Iris pigment epithelial cell (primary cell): ENCODE data around the gene S100A10.

Experiments
- DNase-seq: peaks from one replicate; pipeline ENCODE4 v3.0.0-alpha.2; 2011; ENCODE audit warnings: low read depth

The S100A10 gene

DNA sequence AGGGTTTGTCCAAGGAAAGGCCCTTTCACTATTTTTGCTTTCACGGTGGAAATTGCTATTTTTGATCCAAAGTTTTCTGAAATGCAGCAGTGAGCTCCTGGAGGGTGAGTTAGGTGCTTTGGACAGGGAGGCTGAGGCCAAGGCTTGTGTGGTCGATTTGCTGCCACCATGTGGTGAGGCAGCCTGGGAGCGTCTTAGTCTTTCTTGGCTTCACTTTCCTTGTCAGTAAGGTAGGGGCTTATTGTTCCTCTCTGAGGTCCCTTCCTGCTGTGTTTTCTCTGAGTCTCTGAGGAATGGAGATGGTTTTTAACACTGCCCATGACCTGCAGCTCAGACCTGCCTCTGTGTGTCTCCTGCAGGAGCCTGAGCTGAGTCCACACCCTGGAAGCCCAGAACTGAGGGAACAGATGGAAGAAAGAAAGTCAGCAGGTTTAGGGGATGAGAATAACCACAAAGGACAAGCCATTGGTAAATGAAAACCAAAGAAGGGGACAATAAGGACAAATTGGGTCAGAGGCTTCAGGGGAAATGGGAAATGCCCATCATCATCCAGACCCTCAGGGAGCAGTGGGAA lies 20.1 kb upstream of the S100A10 start:
- DNase-seq: peak; percentile 65

DNA sequence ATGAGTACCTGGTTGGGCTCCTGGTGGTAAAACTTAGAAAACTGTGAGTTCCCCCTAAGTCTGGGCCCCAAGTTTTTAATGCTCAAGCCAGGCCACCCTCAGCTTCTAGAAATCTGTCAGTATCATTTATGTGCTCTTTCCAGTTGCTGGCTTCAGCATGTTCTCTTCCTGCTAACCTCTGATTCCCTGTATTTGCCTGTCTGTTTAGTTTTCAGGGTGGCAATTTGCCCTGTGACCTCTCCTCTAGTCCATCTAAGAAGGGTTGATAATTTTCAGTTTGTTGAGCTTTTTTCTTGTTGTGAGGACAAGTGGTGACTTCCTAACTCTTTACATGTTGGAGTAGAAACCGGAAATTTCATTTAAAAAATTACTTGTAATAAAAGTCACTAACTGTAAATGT lies 16.0 kb upstream of the S100A10 start:
- DNase-seq: no peak

DNA sequence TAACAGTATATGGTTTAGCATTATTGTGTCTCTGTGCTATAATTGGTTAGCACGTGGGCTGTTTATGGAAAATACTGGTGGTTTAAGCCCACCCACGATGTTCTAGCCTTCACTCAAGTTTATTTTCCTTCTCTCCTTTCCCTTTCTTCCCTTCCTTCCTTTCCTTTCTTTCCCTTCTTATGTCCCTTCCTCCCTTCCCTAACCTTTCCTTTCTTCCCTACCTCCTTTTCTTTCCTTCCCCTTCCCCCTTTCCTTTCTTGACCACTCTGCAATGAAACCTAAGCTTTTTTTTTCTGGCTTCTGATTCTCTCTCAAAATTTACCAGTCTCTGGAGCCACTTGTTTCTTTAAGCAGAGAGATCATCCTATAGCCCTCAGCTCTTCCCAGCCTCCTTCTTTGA lies 13.4 kb upstream of the S100A10 start:
- DNase-seq: no peak

DNA sequence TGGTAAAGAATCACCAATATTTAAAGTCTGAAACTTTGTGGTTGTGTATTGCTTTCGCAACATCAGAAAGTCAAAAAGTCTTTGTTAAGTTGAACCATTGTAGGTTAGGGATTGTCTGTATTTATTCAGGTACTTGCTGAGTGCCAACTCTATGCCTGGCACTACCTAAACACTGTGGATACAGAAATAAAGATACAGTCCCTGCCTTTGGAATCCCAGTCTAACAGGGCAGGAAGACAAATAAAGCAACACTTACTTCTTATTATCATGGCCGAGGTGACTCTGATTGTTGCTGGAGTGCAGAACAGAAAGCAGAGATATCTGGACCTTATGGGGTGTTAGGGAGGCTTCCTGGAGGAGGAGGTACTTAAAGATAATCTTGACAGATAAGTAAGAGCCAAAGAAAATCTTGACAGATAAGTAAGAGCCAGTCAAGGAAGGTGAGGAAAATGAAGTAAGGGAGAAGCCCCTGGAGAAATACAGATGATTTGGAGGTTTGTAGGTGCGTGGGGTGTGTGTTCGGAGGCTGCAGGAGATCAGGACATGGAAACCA lies 11.8 kb upstream of the S100A10 start:
- DNase-seq: no peak

DNA sequence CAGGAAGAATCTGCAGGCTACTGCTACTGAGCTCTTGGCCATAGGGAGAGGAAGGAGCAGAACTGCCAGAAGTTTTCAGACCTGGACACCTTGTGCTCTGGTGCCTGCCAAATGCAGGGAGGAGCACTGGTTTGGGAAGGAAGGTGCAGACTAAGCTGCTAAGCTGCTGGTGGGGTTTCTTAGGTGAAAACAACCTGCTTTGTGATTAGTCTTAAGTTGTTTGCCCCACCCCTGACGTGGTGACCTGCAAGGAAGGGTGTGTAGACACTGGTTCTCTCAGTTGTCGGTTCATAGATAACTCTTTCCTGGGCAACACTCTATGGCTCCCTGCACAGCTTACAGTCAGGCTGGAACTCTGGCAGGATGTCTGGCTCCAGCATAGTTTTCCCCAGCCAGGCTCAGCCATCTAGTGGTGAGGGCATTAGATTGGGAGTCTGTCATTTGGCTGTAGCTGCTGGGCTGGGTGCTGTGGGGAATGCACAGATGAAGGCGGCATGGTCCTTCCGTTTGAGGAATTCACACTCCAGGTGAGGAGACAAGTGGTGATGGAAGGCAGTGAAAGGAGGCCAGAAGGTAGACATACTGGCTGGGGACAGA lies 10.3 kb upstream of the S100A10 start:
- DNase-seq: no peak

DNA sequence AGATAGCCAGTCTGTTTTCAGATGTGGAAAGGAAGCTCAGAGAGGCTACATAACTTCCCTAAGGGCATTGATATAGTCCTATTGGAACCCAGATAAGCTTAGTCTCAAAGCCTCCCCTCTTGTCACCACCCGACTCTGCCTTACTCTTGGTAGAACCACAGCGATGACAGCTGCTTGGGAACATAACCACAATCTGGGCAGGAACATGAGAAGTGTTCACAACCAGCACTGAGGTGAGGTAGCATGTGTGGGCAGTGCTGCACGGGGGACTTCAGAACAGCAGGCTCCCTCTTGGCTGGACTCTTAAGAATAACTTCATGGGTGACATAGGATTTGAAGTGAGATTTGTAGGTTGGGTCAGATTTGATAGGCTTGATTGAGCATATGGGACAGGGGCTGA lies 9.3 kb upstream of the S100A10 start:
- DNase-seq: no peak

DNA sequence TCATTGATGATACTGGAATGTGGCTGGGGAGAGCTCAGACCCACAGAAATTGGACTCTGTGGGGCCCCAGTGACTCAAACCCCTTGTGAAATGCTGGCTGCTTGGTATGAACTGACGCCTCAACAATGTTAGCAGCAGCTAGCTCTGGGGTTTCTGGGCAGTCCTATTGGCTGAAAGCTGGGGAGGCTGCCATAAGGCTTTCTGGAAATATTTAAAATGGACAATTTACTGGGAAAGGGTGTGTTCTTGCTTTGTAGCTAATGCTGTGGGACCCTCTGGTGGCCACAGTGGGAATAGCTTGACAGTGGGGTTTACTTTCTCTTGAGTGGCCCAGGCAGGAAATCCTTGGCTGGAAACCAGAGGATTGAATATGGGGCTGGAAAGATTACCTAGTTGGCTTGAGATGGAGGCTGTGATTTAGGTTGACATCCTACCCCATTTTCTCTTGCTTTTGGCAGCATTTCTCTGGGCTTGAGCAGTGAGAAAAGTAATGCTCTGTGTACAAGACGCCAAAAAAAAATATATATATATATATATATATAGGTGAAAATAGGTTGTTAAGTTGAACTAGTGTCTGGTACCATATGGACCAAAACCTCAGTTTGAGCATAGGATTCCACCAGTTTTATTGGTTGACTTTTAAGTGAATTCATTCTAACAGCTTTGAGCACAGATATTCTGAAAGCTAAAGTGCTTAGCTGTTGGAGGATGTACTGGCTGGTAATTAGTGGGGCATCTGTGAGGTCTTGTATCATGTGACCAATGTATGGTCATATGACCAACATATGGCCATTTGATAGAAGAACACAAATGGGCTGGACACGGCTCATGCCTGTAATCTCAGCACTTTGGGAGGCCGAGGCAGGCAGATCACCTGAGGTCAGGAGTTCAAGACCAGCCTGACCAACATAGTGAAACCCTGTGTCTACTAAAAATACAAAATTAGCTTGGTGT lies 8.2 kb upstream of the S100A10 start:
- DNase-seq: peak; percentile 99

DNA sequence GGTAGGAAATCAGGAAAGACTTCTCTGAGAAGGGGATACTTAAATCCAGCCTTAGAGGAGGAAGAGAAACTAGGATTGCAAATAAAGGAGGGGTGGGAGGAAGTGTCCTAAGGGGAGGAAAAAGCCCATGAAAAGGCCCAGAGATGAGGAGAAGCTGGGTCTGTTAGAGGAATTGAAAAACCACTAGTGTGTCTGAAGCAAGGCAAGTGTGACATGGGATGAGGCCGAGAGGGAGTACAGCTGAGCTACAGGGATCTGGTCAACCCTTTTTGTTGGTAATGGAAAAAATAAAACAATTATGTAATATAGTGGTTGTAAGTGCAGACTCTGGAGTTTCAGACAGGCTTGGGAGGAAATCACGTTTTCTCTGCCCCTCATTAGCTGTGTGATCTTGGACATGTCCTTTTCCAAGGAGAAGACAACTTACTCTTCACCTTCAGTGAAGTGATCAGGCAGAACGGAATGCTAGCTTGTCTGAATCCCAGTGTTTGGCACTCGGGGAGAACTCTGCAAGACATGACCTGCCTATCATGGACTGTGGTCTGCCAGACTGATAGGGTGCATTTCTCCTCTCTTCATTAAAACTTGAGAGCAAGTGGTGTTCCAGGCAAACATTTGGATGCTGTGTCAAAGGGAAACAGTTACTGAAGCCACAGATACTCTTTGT lies 7.4 kb upstream of the S100A10 start:
- no peak for DNase-seq

DNA sequence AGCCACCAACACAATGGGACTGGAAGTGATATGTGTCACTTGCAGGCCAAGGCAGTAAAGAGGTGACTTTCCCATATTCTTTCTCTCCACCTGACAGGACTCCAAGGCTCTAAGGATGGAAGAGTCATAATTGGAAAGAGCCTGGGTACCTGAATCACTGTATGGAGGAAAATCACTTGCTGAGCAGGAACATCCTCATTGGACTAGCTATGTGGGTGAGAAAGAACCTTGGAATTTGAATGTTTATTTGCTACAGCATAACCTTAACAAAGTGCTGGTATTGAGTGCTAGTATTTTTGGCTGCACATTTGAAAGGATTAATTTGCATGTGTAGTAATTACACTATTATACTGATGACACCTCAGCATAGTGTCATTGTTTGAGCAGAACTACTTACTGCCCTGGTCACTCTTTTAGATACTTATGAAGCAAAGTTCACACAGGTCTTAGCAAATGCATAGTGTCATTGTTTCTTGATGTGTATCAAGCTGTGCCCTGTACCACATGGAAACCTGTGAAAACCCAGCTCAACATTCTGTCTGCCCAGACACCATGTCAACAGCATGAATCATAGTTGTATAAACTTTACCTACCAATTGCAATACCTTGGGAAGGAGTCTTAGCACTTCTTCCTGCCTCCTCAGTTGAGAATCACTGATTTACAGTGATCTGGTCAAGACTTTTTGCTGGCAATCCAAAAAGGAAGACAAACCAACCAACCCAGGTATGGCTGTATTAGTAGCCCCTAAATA lies 5.1 kb upstream of the S100A10 start:
- no peak for DNase-seq

DNA sequence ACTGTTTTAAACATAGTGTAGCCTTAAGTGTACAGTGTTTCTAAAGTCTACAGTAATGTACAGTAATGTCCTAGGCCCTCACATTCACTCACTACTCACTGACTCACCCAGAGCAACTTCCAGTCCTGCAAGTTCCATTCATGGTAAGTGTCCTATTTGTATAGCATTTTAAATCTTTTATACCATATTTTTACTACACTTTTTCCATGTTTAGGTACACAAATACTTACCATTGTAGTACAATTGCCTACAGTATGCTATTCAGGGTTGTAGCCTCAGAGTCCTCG lies 3.6 kb upstream of the S100A10 start:
- no peak for DNase-seq

DNA sequence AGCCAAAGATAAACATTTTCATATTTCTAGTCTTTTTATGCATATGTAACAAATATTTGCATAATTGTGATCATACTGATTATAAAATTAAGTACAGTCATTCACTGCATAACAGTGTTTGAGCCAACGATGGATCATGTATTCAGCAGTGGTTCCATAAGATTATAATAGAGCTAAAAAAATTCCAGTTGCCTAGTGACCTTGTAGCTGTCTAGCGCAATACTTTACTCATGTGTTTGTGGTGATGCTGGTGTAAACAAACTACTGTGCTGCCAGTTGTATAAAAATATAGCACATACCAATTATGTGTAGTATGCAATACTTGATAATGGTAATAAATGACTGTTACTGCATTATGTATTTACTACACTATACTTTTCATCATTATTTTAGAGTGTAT lies 2.1 kb upstream of the S100A10 start:
- peak; percentile 76 for DNase-seq

DNA sequence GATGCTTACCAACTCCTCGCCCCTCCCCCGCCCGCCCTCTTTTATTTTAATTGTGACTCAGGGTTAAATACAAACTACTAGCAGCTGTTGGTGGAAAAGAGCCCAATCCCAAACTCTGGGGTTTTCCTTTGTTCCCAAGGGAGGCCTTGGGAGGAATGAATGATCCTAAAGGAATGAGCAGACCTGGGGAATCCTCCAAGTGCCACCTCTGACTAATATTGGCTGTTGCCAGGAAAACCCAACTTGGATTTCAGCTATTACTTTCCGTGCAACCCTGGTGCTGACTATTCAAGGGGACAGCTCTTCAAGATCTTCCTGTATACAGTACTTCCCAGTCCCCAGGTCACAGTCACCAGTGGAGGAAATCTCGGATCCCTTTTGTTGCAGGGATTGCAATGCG lies 1.3 kb upstream of the S100A10 start:
- peak; percentile 62 for DNase-seq

DNA sequence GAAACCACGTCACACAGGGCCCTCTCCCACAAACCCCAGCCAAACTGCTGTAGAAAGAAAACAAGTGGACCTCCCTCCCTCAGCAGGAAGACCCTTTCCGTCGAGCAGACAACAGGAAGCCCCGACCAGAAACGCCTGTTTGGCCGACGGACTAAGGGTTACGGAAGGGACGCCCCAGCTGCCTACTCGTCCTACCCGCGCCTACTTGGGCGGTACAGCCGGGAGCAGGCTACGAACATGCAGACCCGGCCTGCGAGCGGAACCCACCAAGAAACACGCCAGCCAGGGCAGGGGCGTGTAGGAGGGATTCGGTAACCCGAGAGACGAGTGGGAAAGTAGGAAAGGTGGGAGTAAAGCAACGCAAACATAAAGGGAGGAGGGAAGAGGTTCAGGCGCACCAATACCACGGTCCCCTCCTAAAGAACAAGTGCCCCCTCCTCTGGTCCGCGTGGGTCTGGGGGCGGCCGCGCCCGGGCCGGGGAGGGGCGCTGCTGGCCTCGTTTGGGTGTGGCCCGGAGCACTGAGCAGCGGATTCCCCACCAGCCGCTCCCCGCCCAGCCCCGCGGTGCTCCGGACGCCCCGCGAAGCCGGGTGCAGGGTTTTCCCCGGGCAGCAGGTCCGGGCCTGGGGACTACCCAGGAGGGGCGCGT lies 450 bp downstream of the S100A10 start:
- peak; percentile 40 for DNase-seq

DNA sequence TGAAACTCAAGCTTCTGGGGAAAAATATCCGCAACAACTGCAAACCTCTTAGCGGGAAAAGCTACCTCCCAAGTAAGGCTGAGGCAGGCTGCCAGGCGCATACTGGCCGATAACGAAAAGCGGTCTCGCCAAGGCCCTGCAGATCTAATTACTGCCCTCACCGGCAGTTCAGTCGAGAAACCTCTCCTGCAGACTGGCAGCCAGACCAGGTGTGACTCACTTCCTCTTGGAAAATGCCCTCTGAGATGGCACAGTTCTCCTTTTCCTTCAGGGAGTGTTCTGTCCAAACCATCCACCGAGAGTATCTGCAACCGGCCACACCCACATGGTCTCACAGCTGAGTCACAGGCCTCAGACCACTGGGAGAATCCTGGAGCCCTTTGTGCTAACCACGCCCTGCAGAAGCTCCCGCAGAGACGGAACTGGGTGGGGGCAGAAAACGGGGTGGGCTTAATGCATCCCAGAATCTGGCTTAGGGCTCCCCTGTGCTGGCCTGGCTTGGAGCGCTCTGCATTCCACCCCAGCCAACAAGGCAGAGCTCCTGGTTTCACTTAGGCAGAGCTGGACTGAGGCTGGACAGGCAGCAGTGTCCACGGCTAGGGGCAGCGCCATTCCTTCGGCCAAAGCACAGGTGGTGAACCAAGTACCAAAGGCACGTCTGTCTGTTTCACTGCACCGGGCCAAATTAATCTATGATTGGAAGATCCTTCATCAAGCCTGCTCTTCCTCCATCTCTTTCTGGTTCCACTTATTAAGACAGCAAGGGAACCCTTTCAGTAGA lies 1.2 kb downstream of the S100A10 start:
- peak; percentile 92 for DNase-seq

DNA sequence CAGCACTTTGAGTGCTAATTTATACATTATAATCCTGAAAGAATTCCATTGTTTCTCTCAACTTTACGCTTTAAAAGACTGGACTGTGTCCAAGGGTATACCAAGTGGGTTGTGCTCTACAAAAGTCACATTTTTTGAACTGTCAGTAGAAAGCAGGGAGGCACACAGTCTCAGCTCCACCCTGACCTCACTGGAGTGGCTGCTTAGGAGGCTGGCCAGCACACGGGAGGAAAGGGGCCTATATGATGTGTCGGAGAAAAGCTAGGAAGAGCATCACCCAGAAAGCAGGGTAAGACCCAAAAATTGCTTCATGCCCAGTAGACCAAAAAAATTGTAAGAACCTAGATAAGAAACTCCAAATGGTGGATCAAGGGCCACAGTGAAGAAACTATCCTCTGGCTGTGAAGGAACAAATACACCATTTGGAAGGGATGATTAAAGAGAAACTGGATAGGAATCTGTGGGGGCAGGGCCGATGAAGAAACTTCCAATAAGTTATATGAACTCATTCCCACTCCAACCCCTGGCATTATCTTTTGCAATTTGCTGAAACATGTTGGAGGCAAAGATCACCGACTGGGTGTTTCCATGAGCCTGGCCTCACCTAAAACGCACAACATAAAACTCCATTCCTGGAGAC lies 1.9 kb downstream of the S100A10 start:
- no peak for DNase-seq

DNA sequence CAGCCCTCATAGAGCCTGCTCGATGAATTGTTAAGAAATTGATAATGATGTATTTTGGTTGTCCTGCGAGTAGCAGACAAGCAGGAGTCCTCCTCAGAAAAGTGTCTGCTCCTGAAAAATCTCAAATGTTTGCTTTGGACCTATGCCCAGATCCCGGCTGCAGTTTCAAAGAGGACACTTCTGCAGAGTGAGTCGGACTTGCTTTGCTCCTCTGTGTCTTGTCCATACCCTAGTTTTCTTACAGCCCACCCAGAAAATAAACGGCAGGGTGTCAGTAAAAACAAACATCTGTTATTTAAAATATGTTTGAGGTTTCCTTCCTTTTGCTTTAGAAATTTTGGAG lies 2.8 kb downstream of the S100A10 start:
- DNase-seq: peak; percentile 73

DNA sequence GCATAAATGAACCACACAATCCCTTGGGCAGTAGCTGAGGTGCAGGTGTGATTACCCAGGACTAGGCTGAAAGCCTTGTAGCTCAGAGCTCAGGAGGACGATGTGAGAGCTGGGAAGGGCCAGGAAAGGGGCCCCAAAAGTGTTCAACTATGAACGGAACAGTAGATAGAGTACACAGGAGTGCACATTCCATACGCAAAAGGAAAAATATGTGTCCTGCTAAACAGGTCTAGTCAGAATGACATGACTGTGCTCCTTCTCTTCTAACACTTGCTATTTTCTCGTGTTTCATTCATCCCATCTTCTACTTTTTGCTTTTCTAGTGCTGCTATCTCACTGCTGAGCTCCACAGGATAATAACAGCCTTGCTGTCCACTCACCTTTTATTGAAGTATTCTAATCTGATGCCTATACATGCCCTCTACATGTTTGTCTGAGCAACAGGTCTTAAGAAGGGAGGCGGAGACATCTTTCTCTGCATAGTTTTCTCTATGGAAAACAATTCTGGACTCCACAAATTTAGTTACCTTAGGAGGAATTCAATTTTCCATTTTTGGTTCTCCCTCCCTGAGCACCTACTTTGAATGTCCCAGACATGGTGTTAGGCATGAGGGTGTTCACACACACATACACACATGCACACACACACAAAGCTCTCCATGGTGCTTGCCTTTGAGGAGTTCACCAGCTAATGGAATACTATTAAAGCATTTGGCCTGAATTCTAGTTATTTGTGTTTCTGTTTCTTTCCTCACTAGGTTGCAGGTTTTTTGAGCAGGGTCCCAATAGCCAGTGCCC lies 3.4 kb downstream of the S100A10 start:
- no peak for DNase-seq

DNA sequence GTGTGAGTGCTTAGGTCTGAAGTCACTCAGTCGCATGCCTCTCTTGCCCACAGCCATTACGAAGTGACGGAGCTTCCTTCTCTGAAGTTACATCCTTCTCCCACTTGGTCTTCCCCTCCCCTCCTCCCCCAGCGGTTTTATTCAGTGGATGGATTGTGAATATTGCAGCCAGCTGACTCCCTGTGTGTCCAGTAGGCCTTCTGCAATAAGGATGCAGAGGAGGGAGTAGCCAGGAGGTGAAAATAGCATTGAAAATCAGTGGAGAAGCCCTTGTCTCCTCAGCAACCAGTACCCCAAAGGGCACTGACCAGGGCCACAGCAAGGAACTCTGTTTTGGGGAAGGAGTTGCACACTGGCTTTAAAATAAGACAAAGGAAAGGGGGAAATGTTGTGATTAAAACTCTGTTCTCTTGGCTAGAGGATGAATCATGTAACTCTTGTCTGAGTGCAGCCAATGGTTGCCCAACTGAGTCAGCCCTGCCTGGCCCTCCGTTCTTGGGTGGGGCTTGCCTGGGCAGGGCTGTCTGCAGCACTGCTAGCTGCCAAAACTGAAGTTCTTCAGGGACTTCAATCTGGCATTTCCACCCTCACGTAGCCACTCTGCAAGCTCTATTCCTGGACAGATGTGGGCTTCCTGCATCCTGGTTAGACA lies 4.3 kb downstream of the S100A10 start:
- peak; percentile 90 for DNase-seq

DNA sequence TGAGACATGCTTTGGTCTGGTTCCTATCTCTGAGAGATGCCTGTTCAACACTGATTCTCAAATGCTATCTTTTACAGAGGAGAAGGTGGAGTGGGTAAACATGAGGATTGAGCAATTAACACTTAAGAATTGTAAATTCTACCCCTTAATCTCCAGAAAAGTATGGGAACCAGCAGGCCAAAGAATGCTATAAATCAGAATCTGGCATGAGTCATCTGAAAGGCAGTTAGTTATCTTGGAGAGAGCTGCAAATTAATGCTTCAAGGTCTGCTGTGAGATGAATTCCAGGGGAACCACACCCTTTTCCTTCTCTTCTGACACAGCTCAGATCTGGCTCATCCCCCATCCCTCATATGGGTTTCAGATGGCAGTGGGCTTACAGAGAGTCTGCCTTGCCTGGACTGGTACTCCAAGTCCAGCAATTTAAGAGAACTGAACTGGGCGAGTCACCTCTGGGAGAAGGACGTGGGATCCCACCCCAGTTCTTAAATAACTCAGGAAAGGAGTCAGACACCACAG lies 5.2 kb downstream of the S100A10 start:
- DNase-seq: peak; percentile 92
